Activated gamma-delta T cell treated with anti-CD3 and anti-CD28 coated beads, Interleukin-2, amount 50 U/mL, for 16 hours (primary cell): ENCODE measurements around the gene ATXN1.

ENCODE experiments used
- DNase-seq: peaks from one replicate; pipeline ENCODE4 v3.0.0-alpha.2; 2020; ENCODE audit warnings: low read depth

Gene ATXN1

DNA sequence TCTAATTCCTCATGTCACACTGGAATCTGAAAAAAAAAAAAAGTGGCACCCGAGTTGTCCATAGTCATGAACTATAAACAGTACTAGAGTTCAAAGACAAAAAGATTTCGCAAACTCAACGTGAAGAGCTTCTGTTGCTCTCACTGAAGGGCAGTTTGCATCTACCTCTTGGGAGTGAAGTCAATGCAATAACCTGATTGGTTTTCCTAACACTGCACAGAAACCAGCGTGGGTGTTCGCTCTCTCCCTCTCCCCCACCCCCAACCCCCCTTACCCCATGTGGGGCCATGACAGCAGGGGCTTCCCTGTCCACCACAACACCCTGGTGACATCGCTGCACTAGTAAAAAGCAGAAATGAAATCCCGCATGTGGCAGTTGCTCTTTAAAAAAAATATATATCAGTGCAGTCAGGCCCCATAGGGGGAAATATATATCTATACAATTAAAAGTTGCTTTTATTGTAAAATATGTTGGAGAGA is 456.0 kb downstream of the ATXN1 start:
- no peak for DNase-seq

DNA sequence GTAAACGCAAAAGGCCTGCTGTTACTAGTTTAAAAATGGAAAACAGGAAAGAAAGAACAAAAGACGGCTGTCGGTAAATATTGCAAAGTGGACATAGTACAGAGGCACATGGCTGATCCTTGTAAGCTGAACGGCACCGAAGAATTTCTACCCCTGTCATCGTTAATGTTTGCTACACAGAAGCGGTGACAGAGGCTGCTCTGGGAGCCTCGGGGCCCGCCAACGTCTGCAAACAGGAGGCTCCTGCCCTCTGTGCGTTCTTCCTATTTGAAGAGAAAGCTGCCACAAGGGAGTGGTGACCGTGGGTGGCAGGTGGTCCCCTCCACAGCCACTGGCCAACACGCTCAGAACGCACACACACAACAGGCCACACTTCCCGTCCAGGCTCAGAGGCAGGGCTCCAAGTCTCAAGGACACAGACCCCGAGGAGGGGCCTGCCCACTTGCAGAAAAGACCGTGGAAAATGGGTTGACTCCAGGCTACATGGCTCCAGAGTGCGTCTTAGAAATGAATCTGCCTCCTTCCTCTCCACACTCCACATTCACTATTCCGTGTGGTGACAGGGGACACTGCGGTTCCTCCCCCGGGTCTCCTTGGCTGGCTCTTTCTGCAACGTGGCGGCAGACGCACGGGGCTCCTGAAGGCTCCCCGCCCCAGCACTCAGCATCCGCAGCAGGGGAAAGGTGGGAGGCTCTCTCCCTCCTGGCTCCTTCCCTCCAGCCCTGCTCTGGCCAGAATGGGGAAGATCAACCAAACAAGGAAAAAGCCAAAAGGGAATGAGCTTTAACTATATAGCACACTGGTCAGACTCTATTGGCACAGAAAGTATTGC is 458.3 kb downstream of the ATXN1 start:
- DNase-seq = no peak

DNA sequence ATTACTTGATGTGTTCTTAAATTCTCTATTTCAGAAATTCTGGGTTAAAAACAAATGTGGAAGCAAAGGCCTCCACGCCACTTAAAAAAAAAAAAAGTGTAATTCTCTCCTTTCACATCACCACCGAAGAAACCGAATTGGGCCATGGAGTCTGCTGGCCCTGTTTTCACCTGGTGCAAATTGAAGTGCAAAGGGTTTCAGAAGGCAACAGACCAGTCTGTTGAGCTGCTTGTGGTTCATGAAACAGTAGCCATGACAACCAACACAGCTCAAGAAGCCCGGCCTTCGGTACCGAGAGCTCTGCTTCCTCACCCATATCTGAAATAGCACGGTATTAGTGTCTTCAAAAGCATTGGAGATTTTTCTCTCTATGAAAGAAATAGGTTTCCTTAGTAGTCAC is 459.7 kb downstream of the ATXN1 start:
- no peak for DNase-seq

DNA sequence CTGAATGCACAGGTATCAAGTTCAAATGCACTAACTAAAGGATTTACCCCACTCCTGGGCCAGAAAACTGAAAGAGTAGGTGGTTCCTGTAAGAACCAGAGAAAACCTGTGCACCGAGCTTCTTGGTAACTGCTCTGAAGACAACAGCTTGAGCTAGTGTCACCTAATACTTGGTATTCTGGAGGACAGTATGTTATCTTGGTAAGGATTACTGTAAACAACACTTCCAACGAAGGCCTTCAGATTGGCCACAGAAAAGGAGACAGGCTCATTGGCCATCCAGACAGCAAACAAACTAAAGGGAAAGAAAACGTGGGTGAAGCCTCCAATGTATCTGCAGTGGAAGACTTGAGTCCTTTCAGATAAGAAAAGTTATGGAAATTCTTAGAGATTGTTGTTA is 461.4 kb downstream of the ATXN1 start:
- DNase-seq = no peak

DNA sequence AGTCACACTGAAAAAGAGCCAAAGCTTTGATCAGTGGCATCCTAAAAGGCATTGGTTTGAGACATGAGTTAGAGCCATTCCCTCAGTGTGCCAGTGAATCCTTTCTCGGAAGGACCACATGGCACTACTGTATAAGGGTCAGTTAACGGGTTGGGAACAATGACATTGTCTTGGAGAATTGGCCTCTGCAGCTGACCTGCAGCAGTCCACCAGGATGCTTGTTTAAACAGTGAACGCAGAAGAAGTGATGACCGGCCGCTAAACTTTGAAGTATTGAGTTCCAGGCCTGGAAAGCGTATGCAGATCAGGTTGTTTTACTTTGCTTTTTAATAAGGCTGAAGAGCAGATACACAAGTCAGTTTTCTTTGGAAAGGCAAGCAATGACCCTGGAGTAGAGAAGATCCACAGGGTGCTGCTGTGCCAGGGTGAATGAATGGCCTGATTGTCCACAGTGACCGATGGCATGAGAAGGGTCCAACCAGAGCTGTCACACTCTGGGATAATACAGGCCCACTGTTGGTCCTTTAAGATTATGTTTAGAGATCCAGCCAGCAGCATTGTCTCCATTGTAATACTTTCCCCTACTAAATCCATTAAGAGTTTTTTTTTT is 465.1 kb downstream of the ATXN1 start:
- DNase-seq = no peak

DNA sequence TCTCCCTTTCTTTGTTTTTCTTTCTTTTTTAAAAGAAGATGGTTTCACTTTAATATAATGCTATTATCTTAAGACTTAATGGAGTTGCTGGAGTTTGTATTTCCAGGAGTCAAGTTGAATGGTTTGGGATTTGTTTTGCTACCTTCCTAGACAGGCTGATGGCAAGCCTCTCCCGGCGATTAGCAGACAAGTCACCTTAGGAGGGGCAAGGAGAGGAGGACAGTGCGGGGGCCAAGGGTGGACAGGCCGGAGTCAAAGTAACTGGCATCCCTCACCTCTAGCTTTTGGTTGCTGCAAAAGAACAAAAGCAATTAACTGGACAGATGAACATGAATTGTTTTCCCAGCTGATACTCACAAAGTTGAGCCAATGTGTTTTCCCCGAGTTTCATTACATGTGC is 465.8 kb downstream of the ATXN1 start:
- DNase-seq = no peak

DNA sequence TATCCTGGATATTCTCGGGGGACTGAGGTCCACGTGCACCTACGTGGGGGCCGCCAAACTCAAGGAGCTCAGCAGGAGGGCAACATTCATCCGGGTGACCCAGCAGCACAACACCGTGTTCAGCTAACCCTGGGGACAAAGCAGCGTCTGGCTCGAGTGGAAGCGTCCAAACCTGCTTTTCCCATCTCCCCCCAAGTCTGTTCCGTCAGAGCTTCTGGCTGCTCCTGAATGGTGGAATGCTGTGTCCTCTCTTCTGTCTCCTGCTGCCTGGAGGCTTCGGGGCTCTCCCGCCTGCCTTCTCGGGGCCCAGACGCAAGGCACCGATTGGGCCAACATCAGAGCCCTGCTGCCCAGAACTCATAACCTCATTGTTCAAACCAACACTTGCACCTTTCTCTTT is 466.2 kb downstream of the ATXN1 start:
- no peak for DNase-seq

DNA sequence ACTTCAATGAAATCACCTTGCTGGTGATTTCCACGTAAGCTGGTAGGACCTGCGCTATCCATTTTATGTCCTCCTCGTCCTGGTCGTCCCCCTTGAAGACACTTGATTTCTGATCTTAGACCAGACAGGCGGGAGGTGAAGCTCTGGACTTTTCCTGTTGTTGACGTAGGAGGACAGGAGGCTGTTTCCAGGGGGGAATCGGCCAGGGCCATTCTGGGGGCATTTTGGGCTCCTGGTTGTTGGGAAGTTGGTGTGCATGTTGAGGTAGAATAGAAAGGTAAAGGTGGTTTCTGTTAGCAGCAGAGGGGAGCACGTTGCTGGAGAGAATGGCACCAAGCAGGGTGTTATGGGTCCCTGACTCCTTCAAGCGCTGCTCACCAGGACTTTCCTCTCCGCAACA is 466.9 kb downstream of the ATXN1 start:
- no peak for DNase-seq

DNA sequence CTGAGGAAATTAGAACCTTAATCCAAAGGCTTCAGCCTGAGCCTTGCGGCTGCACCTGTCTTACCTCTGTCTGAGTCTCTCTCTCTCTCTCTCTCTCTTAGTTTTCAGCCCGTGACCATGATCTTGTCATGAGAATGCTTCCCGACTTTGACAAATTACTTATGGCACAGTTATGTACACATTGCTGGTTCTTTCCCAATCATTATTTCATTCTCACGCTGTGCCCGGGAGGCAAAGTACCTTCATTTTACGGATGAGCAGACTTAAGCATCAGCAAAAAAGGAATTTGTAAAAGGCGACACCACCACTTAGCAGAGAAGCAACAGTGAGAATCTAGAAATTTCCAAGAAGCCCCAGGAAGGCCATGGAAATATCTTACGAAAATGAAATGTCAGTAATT is 468.3 kb downstream of the ATXN1 start:
- DNase-seq = no peak

DNA sequence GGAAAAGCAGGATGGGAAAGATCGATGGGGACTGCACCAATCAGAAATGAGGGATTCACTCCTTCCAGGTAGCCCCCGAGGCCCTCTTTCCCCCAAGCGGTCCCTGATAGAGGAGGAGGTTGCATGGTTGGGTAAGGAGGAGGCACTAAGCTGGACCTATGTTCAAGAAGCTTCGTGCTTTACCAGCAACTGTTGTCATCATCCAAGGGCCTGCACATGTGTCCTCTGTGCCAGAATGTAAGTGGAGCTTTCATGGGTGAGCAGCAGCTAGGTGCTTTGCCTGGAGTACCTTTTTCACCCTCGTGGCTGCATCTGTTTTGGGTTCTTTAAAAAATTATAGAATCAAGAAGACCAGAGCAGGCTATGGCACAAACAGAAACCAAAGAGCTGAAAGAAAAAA is 468.8 kb downstream of the ATXN1 start:
- no peak for DNase-seq

DNA sequence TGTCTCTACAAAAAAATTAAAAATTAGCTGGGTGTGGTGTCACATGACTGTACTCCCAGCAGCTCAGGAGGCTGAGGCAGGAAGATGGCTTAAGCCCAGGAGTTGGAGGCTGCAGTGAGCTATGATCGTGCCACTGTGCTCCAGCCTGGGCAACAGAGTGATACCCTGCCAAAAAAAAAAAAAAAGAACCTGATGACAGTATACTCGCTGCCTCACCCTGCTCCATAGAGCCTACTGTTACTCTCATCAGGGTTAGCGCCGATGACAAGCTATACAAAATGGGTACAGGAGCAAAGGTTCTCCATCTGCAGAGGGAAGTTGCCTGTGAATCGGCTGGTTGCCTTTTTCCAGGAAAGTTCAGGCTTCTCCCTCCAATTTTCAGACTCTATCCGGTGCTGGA is 469.5 kb downstream of the ATXN1 start:
- DNase-seq = no peak

DNA sequence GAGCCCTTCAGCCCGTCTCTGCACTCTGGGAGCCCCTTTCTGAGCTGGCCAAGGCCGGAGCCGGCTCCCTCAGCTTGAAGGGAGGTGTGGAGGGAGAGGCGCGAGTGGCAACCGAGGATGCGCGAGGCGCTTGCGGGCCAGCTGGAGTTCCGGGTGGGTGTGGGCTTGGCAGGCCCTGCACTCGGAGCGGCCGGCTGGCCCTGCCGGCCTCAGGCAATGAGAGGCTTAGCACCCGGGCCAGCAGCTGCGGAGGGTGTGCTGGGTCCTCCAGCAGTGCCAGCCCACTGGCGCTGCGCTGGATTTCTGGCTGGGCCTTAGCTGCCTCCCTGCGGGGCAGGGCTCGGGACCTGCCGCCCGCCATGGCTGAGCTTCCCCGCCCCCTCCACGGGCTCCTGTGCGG is 473.1 kb downstream of the ATXN1 start:
- DNase-seq = no peak

DNA sequence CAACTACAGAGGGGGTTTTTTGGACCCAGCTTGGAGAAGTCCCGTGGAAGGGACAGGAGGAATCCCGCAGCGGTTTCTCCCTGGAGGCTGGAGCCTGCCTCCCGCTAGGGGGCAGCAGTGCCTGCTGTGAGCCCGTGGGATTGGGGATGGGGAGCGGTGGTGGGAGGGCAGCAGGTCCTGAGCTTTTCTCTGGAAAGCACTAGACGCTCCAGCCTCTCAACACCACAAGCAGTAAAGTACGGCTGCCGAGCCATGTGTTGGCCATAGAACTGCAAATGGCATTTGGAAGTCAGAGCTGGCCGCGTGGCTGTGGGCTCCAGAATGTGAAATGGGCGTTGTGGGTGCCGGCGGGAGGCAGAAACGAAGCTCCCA is 475.1 kb downstream of the ATXN1 start:
- DNase-seq = no peak

DNA sequence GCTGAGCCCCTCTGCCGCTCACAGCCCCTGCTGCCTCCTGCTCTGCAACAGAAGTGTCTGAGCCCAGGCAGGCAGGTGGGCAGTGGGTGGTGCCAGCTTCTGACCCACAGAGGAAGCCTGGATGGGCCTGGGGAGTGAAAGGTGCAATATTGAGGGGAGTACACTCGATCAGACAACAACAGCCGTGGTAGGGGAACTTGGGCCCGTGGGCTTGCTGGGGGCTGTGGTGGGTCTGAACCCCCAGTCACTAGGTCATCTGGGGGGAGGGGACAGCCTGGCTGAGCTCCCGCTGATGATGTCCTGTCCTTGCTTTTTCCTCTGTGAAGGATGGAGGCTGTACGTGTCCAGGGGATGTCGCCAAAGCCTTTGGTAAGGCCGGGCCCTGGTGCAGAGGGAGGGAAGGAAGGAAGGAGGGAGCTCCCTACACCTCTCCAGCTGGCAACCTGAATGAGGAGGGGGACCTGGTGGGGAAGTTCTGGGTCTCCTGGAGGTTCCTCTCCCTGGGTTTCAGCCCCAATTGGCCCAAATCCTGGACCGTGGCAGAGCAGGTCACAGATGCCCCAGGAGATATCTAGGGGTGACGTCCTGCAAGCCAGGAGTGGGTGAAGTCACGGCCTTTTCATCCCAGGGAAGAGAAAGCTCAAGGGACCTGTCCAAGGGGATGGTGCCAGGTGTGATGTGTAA is 475.7 kb downstream of the ATXN1 start:
- DNase-seq = no peak

DNA sequence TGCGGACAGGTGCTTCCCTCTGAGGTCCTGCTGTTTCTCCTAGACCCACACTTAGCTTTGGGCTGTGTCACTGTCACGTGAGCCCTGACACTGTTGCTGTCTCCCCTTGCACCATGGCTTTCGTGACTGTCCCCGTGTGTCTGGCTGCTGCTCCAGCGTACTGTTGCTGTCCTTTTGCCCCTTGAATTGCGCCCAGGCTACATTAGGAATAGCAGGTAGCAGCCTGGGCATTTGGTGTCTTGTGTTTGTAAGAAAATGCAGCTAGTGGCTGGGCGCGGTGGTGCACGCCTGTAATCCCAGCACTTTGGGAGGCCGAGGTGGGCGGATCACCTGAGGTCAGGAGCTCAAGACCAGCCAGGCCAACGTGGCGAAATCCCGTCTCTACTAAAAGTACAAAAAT is 476.8 kb downstream of the ATXN1 start:
- no peak for DNase-seq

DNA sequence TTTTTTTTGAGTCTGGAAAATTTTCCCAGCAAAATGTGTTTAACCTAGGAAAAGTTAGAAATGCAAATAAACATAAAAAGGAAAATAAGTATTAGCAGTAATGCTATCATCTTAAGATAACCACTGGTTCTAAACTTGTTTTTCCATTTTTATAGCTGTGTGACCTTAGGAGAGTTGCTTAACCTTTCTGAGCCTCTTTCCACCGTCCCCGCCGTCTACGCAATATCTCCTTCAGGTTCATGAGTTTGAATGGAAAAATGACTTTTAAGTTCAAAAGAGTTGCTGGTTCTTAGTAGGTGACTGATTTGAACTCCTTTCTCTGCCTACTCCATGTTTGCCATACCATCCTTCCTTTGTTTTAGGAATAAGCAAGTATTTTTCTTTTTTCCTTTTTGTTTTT is 478.9 kb downstream of the ATXN1 start:
- DNase-seq = no peak

DNA sequence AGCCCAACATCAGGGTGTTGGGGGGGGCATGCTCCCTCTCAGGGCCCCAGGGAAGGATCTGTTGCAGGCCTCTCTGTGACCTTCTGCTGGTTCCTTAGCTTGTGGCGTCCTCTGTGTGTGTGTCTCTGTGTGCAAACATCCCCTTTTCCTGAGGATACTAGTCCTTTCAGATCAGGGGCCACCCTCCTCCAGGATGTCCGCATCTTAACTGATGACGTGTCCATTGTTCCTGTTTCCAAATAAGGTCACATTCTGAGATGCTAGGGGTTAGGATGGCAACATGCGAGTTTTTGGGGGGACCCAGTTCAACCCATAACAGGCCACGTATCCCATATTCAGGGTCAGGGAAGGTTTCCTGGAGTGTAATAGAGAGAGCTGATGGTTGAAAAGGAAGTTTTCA is 482.0 kb downstream of the ATXN1 start:
- DNase-seq = no peak

DNA sequence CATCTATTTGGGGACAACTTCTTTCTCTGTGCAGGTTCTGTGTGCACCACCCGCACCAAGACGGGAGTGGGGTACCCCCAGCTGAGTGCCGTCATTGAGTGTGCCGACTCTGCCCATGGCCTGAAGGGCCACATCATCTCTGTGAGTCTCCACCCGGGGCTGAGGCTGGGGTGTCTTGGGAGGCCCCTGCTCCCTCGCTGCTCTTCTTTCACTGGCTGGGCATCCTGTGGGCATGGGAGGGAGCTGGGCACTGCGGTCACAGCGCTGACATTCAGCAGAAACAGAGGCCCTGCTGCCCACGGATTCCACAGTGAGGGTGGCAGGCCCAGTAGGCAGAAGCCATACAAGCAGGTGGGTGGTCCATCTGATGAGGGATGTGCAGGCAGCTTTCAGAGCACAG is 482.5 kb downstream of the ATXN1 start:
- no peak for DNase-seq

DNA sequence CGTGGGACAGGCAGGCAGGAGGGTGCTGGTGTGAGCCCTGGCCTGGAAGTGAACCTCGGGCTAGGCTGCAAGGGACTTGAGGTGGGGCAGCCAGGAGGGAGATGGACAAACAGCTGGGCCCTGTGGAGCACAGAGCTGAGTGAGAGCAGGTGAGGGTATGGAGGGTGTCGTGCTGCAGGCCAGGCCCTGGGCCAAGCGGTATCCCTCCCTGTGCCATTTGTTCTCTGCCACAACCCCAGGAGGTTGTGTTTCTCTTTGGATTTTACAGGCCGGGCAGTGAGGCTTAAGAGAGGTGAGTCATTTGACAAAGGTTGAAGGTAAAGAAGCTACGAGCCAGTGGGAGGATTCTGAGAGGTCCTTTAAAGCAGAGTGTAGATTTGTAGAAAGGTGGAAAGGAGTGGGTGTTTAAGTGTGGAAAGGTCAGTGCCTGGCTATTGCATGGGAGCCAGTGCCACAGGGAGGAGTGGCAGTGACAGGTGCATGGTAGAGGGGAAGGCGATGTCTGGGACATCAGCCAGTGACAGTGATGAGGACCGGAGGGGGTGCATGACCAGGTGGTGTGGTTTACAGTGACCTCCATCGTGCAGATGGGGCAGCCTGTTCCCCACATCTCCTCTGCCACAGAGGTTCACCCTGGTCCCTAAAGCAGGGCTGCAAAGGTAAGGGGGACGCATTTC is 483.1 kb downstream of the ATXN1 start:
- DNase-seq = no peak

DNA sequence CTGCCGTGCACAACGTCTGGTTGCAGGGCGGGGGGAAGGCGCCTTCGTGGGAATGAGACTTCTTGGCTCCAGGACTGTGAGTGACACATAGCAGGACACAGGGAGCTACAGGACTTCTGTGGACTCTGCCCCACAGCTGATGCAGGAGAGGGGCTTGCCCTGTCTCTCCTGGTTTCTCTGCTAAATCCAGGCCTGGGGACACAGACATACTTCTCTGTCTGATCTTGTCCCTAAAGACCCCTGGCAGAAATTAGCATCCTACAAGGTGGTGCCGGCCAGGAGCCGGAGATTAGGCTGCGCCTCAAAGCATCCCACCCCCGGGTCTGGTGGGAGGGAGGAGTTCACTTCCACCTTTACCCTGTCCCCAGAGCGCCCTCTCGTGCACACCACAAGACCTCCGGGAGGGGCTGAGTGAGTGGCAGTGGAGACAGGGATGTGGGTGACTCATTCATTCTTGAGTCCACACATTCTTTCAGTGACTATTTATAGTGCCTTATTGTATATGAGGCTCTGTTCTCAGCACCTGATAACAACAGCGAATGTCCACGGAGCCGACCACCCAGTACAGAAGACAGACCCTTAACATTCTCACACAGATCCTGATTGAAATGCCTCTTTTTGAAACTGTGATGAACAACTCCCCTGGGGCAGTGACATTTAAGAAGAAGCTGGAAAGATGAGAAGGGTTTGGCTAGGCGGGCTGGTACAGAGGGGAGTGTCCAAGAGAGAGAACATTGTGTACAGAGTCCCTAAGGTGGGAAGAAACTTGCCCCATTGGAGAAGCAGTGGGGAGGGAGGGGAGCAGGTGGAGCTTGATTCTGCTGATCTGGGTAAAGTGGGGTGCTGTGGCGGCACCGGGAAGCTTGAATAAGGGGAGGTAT is 483.9 kb downstream of the ATXN1 start:
- no peak for DNase-seq

DNA sequence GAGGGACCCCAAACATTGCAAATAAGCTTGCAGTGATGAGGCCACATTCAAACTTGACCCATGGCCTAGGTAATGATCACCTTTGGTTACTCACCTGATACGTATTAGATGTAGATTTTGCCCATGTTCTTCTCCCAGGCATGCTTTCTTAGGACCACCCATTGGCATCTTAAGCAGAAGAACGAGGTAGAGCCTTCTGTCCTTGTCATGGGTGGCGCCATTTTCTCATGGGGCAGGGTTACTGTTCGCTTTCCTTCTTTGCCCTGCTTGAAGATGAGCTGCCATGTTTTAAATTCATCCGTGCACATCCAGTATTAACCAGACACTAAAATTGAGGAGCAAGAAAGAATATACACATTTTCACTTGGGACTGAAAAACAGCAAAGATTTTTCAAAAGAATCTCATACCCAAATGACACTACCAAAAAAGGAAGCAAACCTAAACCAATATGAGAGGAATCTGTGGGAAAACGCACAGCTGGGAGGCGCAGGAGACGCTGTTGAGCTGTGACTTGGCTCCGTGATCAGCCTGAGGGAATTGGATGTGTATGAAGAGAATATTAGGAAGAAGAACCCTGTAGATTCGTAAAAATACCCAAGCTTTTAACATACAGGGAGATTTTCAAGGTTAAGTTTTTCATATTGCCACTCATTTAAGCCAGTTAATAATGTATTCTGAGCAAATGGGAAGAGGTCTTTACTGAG is 486.2 kb downstream of the ATXN1 start:
- no peak for DNase-seq
